NB4 (cell line): Measurements from ENCODE around the gene MBNL1.

Source experiments
- MYC ChIP-seq: IDR thresholded peaks from 2 replicates; pipeline ENCODE4 v1.6.1; 2011; ENCODE audit warnings: low read depth, low read length
- POLR2A ChIP-seq: IDR thresholded peaks from 2 replicates; pipeline ENCODE4 v1.6.1; 2011; ENCODE audit warnings: mild to moderate bottlenecking; ENCODE audit not compliant: insufficient read length; ENCODE audit errors: extremely low read depth
- TF ChIP-seq, protein P1 (sequence below): IDR thresholded peaks from one replicate; pipeline ENCODE4 v1.5.1; 2012; ENCODE audit warnings: low read depth, low read length
- TF ChIP-seq, protein P2 (sequence below): IDR thresholded peaks from 2 replicates; pipeline ENCODE4 v1.6.1; 2011; ENCODE audit warnings: low read depth, low read length

DNA sequence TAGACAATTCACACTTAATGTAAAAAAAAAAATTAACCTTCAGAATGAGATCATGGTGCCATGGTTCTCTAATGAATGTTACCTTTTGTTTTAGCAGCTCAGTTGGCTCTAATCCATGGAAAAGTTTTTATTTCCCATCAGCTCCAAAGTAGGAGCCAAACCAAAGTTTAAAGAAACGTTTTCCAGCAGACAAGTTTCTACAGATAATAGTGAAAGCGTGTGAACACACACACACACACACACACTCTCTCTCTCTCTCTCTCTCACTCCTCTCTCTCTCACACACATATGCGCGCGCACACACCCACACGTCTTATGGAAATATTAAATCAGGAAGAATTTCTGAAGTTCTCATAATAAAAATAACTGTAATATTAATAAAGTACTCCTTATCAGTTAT lies 46.9 kb downstream of the MBNL1 start:
- TF ChIP-seq, protein P1, sequence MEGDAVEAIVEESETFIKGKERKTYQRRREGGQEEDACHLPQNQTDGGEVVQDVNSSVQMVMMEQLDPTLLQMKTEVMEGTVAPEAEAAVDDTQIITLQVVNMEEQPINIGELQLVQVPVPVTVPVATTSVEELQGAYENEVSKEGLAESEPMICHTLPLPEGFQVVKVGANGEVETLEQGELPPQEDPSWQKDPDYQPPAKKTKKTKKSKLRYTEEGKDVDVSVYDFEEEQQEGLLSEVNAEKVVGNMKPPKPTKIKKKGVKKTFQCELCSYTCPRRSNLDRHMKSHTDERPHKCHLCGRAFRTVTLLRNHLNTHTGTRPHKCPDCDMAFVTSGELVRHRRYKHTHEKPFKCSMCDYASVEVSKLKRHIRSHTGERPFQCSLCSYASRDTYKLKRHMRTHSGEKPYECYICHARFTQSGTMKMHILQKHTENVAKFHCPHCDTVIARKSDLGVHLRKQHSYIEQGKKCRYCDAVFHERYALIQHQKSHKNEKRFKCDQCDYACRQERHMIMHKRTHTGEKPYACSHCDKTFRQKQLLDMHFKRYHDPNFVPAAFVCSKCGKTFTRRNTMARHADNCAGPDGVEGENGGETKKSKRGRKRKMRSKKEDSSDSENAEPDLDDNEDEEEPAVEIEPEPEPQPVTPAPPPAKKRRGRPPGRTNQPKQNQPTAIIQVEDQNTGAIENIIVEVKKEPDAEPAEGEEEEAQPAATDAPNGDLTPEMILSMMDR = no peak
- TF ChIP-seq POLR2A = no peak
- TF ChIP-seq, protein P2, sequence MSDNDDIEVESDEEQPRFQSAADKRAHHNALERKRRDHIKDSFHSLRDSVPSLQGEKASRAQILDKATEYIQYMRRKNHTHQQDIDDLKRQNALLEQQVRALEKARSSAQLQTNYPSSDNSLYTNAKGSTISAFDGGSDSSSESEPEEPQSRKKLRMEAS = no peak
- TF ChIP-seq MYC = no peak
